HEK293 (cell line): ENCODE results near the gene LATS1.

Source experiments
- CTCF ChIP-seq: fragments of 450-650 bp; formaldehyde crosslinking; IDR thresholded peaks from 2 replicates; pipeline ENCODE4 v1.5.1; 2016; ENCODE audit warnings: missing biosample characterization, missing genetic modification characterization
- ELK4 ChIP-seq: IDR thresholded peaks from 2 replicates; pipeline ENCODE4 v1.6.1; 2011; ENCODE audit warnings: mild to moderate bottlenecking, low read depth, low read length, borderline replicate concordance
- SP7 ChIP-seq: fragments of 450-650 bp; formaldehyde crosslinking; IDR thresholded peaks from 2 replicates; pipeline ENCODE4 v1.5.1; 2016; ENCODE audit warnings: missing biosample characterization, missing genetic modification characterization
- TF ChIP-seq, protein P1 (sequence below): fragments of 450-650 bp; formaldehyde crosslinking; conservative IDR thresholded peaks from 2 replicates; pipeline ENCODE4 v1.5.1; 2016; ENCODE audit warnings: low read depth, missing biosample characterization, missing genetic modification characterization

DNA sequence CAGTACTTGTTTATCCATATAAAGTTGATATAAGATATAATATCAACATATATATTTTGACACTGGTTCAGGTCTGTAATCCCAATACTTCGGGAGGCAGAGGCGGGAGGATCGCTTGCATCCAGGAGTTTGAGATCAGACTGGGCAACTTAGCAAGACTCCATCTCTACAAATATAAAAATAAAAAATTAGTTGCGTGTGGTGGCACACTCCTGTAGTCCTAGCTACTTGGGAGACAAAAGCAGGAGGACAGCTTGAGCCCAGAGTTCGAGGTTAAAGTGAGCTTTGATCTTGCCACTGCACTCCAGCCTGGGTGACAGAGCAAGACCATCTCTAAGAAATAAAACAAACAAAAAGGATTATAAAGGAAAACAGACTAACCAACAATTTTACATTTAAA, 60.5 kb downstream of the LATS1 start:
- no peak for TF ChIP-seq ELK4
- TF ChIP-seq CTCF (tag by site-specific recombination): no peak
- TF ChIP-seq SP7 (tag by site-specific recombination): no peak
- TF ChIP-seq, protein P1, sequence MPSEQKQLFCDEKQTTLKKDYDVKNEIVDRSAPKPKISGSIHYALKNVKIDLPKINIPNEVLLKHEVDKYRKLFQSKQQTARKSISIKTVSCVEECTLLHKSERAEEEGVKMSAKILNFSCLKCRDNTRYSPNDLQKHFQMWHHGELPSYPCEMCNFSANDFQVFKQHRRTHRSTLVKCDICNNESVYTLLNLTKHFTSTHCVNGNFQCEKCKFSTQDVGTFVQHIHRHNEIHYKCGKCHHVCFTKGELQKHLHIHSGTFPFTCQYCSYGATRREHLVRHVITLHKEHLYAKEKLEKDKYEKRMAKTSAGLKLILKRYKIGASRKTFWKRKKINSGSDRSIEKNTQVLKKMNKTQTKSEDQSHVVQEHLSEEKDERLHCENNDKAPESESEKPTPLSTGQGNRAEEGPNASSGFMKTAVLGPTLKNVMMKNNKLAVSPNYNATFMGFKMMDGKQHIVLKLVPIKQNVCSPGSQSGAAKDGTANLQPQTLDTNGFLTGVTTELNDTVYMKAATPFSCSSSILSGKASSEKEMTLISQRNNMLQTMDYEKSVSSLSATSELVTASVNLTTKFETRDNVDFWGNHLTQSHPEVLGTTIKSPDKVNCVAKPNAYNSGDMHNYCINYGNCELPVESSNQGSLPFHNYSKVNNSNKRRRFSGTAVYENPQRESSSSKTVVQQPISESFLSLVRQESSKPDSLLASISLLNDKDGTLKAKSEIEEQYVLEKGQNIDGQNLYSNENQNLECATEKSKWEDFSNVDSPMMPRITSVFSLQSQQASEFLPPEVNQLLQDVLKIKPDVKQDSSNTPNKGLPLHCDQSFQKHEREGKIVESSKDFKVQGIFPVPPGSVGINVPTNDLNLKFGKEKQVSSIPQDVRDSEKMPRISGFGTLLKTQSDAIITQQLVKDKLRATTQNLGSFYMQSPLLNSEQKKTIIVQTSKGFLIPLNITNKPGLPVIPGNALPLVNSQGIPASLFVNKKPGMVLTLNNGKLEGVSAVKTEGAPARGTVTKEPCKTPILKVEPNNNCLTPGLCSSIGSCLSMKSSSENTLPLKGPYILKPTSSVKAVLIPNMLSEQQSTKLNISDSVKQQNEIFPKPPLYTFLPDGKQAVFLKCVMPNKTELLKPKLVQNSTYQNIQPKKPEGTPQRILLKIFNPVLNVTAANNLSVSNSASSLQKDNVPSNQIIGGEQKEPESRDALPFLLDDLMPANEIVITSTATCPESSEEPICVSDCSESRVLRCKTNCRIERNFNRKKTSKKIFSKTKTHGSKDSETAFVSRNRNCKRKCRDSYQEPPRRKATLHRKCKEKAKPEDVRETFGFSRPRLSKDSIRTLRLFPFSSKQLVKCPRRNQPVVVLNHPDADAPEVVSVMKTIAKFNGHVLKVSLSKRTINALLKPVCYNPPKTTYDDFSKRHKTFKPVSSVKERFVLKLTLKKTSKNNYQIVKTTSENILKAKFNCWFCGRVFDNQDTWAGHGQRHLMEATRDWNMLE (tag by site-specific recombination): no peak
